Daoy (cell line): ENCODE results near the gene SLC6A6. TPM values are rescaled to one million over a fixed set of nuclear protein-coding genes. Genes with fewer than 3 reads are reported as not detected.

Experiments
- DNase-seq: peaks from one replicate; pipeline ENCODE4 v3.0.0-alpha.2; 2015; ENCODE audit warnings: low read depth
- total RNA-seq: library from RNA; depleted of rRNA; stranded (reverse); fragments of >200 nt; shearing (Covaris generic); gene quantifications from 2 replicates; pipeline ENCODE4 v1.2.3, GENCODE V29; 2014

Gene SLC6A6
- total RNA-seq, 1 experiment from 2014 or later, result 10.8 TPM

DNA sequence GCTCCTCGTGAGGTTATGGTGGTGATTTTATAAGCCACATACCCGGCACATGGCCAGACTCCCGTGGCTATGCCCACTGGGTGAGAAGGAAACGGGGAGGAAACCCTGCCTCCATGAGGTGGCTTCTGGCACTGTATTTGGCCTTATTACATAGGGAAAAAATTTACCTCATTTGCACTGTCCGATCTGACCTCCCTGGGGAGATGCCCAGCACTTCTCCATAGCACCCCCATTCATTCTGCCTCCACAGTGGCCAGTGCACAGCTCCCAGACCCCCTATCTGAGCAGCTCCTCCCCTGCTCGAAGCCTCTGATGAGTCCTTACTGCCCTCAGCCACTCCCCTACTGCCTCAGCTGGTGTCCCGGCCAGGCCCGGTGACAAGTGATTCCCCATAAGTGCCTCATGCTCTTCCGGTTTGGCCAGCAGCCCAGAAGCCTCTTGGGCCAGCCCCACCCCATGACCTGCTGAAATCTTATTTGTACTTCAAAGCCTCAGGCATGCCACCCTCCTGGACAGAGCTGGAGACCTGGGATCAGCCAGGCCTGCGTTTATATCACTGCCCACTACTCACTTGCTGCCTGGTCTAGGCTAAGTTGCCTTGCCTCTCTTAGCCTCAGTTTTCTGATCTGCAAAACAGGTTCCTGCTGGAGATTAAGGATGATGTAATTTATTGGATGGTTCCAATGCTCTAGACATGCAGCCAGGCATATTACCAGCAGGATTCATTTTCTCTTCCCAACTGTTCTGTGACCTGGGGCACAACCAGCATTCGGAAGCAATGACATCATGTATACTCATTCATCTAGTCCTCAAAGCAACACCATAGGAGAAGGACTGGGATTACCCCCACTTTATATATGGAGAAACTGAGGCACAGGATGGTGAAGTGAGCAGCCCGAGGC, 30.6 kb upstream of the SLC6A6 start:
- DNase-seq, result peak; percentile 84

DNA sequence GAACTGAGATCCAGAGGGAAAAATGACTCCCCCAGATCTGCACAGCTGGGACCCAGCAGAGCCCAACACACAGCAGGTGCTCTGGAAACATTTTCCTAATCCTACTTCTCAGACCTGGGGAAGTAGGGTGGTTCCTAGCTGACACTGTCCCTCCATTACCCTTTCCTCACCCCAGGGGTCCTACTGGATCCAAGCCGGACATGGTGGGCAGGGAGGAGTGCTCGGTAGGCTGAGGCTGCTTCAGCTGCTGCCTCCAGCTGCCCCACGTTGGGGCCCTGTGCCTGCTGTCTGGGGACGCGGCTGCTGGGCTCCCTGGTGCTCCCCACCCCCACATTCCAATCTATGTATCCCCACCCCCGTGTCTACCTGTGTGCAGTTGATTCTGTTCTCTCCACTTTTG, 29.8 kb upstream of the SLC6A6 start:
- DNase-seq, result no peak

DNA sequence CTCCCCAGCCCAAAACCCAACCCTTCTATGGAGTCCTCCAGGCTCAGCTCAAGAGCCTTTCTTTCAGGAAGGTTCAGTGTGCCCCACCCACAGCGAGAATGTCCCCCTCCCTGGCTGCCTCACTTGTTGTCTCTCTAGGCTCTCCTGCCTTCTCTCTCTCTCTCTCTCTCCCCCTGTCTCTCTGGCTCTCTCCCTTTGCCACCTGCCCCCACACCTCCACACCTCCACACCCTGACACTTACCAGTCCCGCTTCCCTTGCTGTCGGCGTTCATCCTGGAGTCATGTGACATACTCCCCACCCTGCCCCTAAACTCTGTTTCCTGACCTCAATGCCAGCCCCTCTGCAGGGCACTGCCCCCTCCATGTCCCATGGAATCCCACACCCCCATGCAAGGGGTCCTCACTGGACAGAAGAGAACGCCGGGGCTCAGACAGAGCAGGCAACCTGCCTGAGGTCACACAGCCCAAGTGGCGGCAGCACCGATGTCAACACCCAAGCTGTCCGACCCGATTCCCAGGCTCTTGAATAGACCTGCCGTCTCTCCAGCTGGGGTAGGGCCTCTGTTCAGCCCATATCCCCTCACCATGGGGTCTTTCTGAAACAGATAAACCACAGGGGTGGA, 28.5 kb upstream of the SLC6A6 start:
- no peak for DNase-seq

DNA sequence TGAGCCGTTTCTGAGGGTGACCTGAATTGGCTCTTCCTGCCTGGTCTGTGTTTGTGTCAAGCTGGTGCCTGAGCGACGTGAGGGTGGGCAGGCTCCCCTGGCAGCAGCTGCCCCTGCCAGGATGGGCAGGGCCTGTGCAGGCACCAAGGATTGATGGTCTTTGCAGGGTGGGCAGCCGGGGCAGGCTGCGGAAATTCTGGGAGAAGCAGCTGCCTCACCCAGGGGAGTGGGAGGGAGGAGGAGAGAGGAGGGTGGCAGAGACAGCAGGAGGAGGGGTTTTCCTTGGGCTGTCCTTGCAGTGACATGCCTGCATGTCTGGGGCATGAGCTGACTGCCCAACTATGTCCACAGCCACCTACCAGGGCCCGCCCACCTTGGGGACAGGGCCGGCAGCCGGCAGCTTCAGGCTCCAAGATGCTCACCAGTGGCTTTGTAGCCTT, 27.9 kb upstream of the SLC6A6 start:
- no peak for DNase-seq

DNA sequence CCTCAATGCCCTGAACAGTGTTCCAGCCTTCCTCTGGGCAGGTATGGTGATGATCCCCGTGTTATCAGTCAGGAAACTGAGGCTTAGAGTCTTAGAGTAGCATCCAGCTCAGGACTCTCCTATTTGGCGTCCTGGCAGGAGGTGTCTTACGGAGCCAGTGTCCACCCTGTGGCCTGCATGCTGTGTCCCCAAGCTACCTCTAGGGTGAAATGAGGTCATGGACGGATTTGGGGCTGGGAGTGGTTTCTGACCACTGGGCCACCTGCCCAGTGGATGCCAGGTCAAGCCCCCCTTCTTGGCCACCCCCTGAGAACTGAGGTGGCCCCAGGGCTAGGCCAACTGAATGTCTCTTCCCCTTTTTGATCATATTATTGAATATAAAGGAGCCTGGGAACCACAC, 27.2 kb upstream of the SLC6A6 start:
- DNase-seq, result no peak

DNA sequence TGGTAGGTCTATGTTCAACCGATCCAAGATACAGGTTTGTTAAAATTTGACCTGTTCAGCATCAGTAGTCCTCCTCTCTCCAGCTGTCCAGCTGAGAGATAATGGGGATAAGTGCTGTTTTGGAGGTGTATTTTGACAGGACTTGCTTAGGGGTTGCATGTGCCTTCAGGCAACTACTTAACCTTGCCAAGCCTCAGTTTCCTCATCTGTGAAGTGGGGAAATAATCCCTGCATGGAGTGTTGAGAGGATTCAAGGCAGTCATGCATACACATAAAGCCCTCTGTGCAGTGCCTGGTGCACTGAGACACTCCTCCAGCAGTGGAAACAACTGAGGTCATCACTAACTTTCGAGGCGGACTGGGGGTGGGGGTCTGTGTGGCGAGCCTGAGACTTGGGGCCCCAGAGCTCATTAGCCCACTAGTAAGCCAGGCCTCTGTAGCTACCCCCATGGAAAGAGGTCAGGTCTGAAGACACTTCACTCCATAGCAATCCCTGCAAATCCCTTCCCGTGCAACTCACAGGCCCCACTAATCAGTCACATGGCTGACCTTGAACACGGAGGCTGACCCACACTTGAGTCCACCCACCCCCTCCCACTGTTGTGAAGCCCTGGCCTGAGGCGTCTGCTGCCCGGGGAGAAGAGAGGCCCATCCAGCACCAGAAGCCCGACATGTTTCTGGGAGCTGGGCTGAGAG, 25.9 kb upstream of the SLC6A6 start:
- DNase-seq, result no peak

DNA sequence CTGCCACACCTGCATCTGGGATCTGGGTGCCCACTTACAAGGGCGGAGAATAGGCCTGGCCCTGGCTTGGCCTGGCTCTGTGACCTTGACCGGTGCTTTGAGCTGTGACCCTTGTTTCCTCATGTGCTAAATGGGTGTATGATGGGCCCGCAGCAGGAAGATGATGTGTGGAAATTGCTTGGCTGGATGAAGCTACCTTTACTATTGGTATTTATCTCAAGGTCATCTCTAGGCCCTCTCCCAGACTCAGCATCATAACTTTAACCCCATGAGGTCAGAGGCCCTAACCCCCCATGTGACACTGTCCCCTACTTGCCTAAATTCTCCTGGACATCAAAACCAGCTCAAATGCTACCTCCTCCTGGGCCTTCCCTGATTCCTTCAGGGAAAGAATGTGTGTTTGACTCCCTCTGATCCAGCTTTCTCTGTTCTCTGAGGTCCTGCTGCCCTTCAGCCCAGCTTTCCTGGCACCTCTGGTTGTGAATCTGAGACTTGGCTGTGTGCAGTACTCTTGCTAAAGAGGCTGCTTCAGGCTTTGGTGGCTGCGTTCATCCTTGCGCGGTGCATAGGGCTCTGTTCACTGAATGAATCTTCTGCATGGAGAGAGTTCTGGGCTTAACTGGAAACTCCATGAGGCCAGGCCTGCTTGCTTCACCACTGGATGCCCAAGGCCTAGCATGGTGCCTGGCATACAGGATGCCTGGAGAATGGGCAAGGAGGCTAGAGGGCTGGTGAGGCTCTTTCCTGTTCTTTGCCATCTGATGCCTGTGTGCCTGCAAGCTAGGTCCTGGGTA, 25.2 kb upstream of the SLC6A6 start:
- no peak for DNase-seq

DNA sequence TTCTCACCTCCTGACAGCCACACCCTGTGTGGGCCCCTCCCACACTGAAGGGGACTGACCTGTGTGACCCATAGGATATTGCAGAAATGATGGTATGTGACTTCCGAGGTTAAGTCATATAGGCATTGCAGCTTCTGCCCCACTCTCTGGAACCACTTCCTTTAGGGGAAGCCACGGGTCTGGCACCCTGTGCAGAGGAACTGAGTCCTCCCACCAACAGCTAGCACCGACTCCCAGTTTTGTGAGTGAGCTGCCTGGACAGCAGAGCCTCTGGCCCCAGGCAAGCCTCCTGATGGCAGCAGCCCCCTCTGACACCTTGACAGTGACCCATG, 24.6 kb upstream of the SLC6A6 start:
- DNase-seq, result no peak

DNA sequence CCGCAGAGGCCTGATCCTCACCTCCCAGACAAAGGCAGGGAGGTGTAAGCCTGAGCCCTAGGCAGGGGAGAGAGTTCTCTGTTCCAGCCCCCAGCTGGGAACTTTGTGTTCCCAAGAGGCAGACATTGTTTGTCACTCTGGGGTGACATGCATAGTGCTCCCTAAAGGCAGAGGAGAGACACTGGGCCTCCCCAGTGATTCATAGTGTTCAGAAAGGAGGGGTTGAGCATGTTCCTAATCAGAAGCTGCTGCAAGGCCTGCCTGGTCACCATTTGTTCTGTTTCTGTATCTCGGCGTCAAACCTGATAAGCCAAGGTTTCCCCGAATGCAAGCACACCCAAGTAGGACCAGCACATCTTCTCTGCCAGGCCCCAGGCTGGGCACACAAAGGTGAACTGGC, 24.0 kb upstream of the SLC6A6 start:
- no peak for DNase-seq

DNA sequence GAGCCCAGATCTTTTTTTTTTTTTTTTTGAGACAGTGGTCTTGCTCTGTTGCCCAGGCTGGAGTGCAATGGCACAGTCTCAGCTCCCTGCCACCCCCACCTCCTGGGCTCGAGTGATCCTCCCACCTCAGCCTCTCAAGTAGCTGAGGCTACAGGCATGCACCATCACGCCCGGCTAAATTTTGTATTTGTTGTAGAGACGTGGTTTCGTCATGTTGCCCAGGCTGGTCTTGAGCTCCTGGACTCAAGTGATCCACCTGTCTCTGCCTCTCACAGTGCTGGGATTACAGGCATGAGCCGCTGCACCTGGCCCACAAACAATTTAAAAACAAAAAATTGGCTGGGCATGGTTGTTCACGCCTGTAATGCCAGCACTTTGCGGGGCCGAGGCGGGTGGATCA, 22.6 kb upstream of the SLC6A6 start:
- no peak for DNase-seq

DNA sequence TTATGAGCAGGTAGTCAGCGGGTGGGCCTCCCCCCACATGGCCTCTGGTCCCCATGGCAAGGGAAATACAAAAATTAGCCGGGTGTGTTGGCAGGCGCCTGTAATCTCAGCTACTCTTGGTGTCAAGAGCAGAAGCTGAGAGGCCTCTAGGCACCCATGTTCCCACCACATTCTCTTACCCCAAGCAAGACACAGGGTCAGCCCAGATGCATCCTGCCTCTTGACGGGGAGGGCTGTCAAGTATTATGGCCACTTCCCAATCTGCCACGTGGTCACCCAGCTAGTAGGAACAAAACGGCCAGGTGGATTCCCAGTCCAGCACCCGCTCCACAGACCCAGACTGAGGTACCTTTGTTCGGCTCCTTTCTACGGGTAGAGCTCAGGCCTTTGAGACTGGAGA, 16.2 kb upstream of the SLC6A6 start:
- no peak for DNase-seq

DNA sequence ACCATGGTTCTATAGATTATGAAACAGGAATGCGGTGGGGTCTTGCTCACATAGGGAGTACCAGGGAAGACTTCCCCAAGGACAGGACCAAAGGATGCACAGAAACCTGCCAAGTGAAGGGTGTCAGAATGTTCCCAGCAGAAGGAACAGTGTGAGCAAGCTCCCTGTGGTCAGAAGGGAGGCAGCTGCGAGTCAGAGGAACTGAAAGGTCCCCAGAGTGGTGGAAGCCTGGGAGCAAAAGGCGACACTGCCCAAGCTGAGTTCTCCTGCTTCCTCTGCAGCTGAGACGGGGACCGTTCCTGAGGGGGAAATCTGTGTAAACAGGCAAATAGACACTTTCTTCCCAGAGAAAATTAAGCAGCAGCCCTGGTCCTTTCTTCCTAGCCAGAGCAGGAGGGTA, 14.2 kb upstream of the SLC6A6 start:
- DNase-seq, result no peak

DNA sequence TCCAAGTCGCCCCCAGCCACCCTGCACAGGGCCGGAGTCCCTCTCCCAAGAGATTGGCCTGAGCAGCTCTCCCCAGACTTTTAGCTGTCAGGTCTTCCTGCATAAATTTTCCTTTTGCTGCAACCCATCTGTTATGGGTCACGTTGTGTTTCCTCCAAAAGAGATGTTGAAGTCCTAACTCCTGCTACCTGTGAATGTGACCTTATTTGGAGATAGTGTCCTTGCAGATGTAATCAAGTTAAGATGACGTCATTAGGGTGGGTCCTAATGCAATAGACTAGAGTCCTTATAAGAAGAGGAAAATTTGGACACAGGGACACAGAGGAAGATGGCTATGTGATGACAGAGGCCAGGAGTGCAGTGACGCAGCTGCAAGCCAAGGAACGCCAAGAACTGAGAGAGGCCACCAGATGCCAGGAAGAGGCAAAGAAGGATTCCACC, 13.2 kb upstream of the SLC6A6 start:
- no peak for DNase-seq

DNA sequence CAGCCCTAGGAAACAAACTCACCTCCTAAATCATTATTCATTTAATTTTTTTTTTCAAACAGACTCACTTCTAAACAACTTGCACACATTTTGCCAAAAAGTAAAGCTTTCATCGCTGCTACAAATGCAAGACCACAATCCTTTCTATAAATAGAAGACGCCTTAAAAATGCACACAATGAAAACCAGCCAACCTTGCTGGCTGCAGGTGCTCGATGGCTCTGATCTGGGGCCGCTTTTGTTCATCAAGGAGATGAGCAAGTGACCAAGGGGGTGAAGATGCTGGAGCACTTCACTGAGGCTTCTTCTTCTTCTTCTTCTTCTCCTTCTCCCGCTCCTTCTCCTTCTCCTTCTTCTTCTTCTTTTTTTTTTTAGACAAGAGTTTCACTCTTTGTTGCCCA, 12.7 kb upstream of the SLC6A6 start:
- DNase-seq, result no peak

DNA sequence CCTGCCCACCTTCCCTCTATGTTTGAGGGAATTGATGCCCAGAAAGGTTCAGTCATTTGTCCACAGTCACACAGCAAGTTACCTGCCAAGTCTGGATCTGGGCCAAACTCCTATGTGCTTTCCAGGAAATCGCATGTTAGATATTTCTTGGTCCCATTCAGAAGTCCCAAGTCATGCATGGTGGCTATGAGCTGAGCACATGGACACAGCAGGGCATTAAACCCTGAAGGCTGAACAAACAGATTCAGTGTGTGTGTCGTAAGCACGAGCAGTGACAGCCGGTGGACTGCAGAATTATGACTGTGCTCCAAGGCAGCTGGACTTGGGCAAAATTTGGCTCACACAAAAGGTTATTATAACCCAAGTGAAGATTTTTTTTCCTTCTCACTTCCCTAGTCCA, 11.4 kb upstream of the SLC6A6 start:
- no peak for DNase-seq

DNA sequence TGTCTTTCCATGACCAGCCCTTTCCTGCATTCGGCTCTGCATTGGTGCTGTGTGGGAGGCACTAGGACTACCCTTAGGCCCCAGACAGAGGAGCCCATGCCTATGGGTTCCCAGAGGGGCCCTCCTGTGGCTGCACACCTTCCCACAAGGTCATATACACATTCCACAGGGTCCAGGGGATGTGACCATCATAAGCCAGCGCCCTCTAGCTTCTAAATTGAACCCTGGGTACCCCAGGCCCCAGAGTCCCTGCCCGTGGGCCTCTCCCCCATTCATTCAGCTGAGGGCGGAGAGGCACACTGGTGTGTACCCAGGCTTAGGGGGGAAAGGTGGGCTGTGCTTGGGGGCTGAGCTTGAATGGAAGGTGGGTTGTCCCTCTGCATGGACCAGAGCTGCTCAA, 10.2 kb upstream of the SLC6A6 start:
- no peak for DNase-seq

DNA sequence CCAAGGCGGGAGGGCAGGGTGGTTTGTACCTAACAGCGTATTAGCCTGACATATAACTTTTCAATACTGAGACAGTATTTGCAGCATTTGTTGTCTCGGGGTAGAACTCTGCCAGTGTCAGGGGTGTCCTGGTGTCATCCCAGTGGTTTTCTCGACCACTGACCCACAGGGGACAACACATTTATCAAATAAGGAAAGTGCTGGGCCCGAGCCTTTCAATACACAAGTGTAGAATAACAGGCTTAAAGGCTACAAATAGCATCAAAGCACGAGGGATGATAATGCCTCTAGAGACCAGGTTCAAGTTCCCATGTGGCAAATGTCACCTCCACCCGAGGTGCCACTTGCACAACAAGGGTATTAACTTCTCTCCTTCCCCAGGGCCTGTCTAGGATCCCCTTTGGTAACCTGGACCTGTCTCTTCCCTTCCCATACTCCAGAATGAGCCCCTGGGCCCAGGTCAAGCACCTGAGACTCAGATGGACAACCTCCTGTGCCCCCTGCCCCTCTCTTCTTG, 9.5 kb upstream of the SLC6A6 start:
- no peak for DNase-seq

DNA sequence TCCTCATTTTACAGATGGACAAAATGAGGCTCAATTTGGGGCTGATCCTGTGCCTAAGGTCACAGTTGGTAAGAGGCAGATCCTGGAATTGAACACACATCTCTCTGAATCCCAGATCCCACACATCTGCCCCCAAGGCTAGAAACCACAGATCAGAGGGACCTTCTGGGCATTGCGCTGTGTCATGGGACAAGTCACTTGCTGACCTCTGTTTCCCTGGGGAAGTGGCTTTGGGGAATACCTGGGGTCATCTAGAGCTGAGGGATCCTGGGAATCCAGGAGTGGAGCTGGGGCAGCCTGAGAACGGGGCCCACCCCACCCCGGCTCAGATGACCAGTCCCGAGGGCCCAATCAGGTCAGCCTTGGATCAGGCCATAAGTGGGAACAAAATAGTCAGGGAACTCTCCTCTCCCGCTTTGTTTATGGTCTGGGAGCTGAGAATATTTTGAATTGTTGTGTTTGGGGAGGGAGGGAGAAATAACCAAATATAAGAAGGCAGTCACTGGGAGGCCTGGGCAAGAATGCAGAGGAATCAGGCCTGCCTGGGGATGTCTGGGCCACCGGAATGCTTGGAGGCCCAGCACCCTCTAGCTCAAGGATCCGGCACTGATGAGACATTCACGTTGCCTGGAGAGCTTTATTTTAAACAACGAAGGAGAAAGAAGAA, 8.8 kb upstream of the SLC6A6 start:
- no peak for DNase-seq

DNA sequence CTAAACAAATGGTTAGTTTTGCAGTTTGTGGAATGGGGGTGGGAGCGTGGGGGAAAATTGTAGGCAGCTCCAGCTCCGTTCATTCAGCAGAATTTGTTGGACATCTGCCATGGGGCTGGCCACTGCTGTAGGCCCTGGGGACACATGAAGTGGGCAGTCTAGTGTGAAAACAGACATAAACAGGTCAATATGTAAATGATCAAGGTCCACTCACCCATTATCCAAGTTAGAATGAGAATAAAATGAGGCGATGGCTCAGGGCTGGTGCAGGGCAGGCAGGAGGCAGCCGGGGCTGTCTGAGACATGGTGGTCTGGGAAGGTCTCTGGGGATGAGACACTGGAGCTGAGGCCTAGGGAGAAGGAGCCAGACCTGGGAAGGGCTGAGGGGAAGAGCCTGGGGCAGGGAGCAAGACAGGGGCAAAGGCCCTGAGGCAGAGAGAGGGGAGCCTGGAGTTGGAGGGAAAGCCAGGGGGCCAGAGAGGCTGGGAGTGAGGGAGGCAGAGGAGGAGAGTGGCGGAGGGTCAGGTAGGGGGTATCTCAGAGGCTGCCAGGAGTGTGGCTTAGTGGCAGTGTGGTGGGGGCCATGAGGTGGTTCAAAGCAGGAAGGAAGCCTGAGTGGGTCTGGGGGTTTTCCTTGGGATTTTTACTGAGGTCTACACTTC, 6.2 kb upstream of the SLC6A6 start:
- DNase-seq, result no peak

DNA sequence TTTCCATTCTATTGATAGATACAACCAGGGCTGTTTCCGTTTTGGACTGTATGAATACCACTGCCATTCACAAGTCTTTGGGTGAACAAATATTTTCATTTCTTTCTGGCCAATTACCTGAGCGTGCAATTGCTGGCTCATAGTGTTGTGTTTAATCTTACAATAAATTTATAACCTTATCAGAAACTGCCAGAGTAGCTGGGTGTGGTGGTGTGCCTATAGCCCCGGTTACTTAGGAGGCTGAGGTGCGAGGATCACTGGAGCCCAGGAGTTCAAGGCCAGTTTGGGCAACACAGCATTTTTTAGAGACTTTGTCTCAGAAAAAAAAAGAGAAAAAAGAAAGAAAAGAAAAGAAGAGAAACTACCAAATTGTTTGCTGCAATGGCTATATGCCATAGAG, 5.4 kb upstream of the SLC6A6 start:
- DNase-seq, result no peak

DNA sequence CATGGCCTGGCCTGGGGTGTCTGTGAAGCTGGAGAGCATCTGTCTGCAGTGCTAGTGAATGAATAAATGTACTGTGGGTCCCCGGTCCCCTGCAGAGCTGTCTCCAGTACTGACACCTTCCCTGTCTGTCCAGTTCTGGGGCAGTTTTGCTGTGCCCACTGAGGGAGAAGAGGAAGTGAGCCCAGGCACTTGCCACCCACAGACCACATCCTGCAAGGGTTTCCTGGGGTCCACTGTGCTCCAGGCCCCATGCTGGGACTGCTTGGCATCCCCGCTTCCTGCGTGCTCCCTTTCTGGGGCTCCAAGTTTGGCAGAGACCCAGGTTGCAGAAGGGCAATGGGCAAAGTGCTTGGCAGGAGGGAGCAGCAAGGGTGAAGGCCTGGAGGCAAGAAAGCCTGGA, 4.9 kb upstream of the SLC6A6 start:
- no peak for DNase-seq
